Caco-2 (cell line): ENCODE data around the gene MTMR4. TPM values are rescaled to one million over a fixed set of nuclear protein-coding genes. Genes with fewer than 3 reads are reported as not detected.

Source experiments
- BruUV-seq: library from RNA; stranded (reverse); fragments of 400-500 nt; replicated peaks from 2 replicates; lab custom pipeline; 2021; lab: Mats Ljungman, UMichigan
- CTCF ChIA-PET: fragments of 300-600 bp; sonication (Branson Sonifier 250); formaldehyde crosslinking; loops from one replicate; lab custom pipeline; 2022; ENCODE audit warnings: antibody characterized with exemption; lab: Charles Lee
- POLR2A ChIA-PET: fragments of 300-600 bp; sonication (Branson Sonifier 250); formaldehyde crosslinking; loops from one replicate; lab custom pipeline; 2022; ENCODE audit warnings: antibody characterized with exemption; lab: Charles Lee
- DNase-seq, 2 experiments: peaks; one replicate each; pipeline versions ENCODE4 v3.0.0 to v3.0.0-alpha.2; 2020 to 2022
- H3K27me3 ChIP-seq: replicated peaks from 2 replicates; pipeline ENCODE4 v1.6.0; 2011; ENCODE audit warnings: low read length; ENCODE audit not compliant: control insufficient read depth, insufficient read depth
- H3K36me3 ChIP-seq: 2 replicates; pipeline ENCODE4 v1.5.1; 2011; ENCODE audit warnings: low read length; ENCODE audit not compliant: control insufficient read depth, insufficient read depth
- H3K4me1 ChIP-seq: fragments of 250-450 bp; sonication (Bioruptor Pico); 2 replicates; pipeline ENCODE4 v1.5.1; 2020; ENCODE audit warnings: mild to moderate bottlenecking
- H3K4me3 ChIP-seq: 2 replicates; pipeline ENCODE4 v1.5.1; 2011; ENCODE audit warnings: low read depth, mild to moderate bottlenecking, control low read depth, low read length
- H3K9me3 ChIP-seq: fragments of 250-450 bp; sonication (Bioruptor Pico); 2 replicates; pipeline ENCODE4 v1.5.1; 2020; ENCODE audit warnings: mild to moderate bottlenecking, moderate library complexity
- H3K27ac Mint-ChIP-seq: one replicate; pipeline ENCODE4 v1.8.0; 2022; ENCODE audit warnings: mixed read lengths; ENCODE audit not compliant: unreplicated experiment
- H3K27me3 Mint-ChIP-seq: one replicate; pipeline ENCODE4 v1.8.0; 2022; ENCODE audit warnings: mixed read lengths; ENCODE audit not compliant: insufficient read depth, unreplicated experiment
- H3K36me3 Mint-ChIP-seq: one replicate; pipeline ENCODE4 v1.8.0; 2022; ENCODE audit warnings: mild to moderate bottlenecking, mixed read lengths; ENCODE audit not compliant: insufficient read depth, unreplicated experiment
- H3K4me1 Mint-ChIP-seq: one replicate; pipeline ENCODE4 v1.8.0; 2022; ENCODE audit warnings: low read depth, mixed read lengths; ENCODE audit not compliant: unreplicated experiment
- H3K4me3 Mint-ChIP-seq: one replicate; pipeline ENCODE4 v1.8.0; 2022; ENCODE audit warnings: mild to moderate bottlenecking, moderate library complexity, mixed read lengths; ENCODE audit not compliant: unreplicated experiment
- H3K9me3 Mint-ChIP-seq: one replicate; pipeline ENCODE4 v1.8.0; 2022; ENCODE audit warnings: mixed read lengths; ENCODE audit not compliant: unreplicated experiment
- intact Hi-C: fragments of 100-400 bp; cut with micrococcal nuclease; formaldehyde crosslinking; loops from one replicate; pipeline ENCODE4 v1.10.0; 2022; ENCODE audit not compliant: unreplicated experiment
- total RNA-seq: library from RNA; stranded (reverse); gene quantifications from 2 replicates; pipeline ENCODE4 v1.2.3, GENCODE V29; 2022
- TF ChIP-seq, protein P1 (sequence below), 2 experiments: fragments of 200-600 bp in 1 of 2; IDR thresholded peaks; 1 replicate in 1 of 2; 2 replicates in 1 of 2; pipeline versions ENCODE4 v1.5.1 to v1.8.0; 2011 to 2022; ENCODE audit warnings: antibody characterized with exemption in 1 of 2, control low read depth in 1 of 2, inconsistent platforms in 1 of 2, low read depth in 1 of 2, low read length in 1 of 2, mild to moderate bottlenecking in 1 of 2, moderate library complexity in 1 of 2; ENCODE audit not compliant: insufficient read depth in 1 of 2, severe bottlenecking in 1 of 2, unreplicated experiment in 1 of 2

Gene MTMR4
- total RNA-seq, 1 experiment from 2014 or later, result 62.6 TPM

DNA sequence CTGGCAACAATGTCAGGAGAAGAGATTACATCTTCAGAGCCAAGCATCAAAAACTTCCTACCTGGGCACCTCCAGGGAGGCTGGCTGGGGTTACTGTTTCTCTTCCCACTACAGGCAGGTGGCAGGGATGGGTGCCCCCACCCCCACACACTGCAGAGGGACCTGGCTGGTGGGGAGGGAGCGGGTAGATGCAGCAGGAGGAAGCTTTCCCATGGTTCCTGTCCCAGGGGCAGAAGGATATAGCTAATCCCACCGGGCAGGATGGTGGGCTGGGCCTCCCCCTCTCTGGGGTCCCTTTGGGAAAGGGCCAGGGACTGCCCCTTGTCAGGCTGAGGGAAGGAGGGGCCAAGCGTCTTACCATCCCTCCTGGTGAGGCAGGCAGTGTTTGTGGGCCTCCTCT lies 16.7 kb upstream of the MTMR4 start:
- H3K27me3 Mint-ChIP-seq, result peaks cover 3% of the 10 kb centered on the region
- intact Hi-C loops, result no loop called here
- no peak overlapping the region for H3K4me3 ChIP-seq

DNA sequence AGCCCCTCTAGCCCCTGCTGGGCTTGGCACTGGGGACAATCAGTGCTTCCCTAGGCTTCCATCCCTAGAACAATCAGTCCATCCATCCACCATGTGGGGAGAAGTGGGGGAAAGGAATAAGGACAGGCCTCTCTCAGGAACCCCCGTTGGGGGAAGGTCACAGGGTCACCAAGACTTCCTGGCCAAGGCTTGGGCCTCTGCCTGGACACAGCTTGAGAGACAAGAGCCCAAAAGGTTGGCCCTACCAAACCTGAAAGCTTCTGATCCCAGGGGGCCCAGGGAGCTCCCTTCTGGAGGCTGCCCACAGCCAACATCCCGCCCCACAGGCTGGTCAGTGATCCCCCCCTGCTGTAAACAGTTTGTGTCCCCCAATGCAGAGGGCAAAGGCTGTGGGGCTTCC lies 16.2 kb upstream of the MTMR4 start:
- no peak for DNase-seq
- Mint-ChIP-seq H3K36me3 (no peaks in the 10 kb centered on the region), H3K4me3 (no peak overlapping the region), H3K9me3 (no peaks in the 10 kb centered on the region), H3K27ac (no peak overlapping the region), H3K27me3 (peaks cover 3% of the 10 kb centered on the region), H3K4me1 (peaks cover 11% of the 10 kb centered on the region)
- H3K4me3 ChIP-seq, result no peak overlapping the region
- no peaks in the 10 kb centered on the region for H3K27me3 ChIP-seq
- no TSS peak for BruUV-seq
- TF ChIP-seq, protein P1, sequence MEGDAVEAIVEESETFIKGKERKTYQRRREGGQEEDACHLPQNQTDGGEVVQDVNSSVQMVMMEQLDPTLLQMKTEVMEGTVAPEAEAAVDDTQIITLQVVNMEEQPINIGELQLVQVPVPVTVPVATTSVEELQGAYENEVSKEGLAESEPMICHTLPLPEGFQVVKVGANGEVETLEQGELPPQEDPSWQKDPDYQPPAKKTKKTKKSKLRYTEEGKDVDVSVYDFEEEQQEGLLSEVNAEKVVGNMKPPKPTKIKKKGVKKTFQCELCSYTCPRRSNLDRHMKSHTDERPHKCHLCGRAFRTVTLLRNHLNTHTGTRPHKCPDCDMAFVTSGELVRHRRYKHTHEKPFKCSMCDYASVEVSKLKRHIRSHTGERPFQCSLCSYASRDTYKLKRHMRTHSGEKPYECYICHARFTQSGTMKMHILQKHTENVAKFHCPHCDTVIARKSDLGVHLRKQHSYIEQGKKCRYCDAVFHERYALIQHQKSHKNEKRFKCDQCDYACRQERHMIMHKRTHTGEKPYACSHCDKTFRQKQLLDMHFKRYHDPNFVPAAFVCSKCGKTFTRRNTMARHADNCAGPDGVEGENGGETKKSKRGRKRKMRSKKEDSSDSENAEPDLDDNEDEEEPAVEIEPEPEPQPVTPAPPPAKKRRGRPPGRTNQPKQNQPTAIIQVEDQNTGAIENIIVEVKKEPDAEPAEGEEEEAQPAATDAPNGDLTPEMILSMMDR (IDR thresholded peaks at IDR 0.05; ENCODE audit: insufficient read depth in 1 of 2, low read depth in 1 of 2, low read length in 1 of 2, severe bottlenecking in 1 of 2, unreplicated experiment in 1 of 2), result no peak
- intact Hi-C loops, result no loop called here
- H3K36me3 ChIP-seq, result no peaks in the 10 kb centered on the region
- peaks cover 26% of the 10 kb centered on the region for H3K4me1 ChIP-seq
- POLR2A ChIA-PET, result interaction anchor here (0.6 kb wide), 1 partner anchor 239 kb away, joined by 4 read pairs; no protein-coding TSS in a partner anchor
- no peaks in the 10 kb centered on the region for H3K9me3 ChIP-seq
- CTCF ChIA-PET, result no interaction called here

More for the DNA sequence above, 16.7 kb upstream of the MTMR4 start:
- H3K36me3 Mint-ChIP-seq, result no peaks in the 10 kb centered on the region
- ChIA-PET POLR2A (interaction anchor here (0.6 kb wide), 1 partner anchor 239 kb away, joined by 4 read pairs; no protein-coding TSS in a partner anchor), CTCF (no interaction called here)
- no peak overlapping the region for H3K4me3 Mint-ChIP-seq
- H3K36me3 ChIP-seq, result no peaks in the 10 kb centered on the region
- H3K4me1 Mint-ChIP-seq, result peaks cover 16% of the 10 kb centered on the region
- no TSS peak for BruUV-seq
- no peaks in the 10 kb centered on the region for H3K9me3 ChIP-seq
- peaks cover 31% of the 10 kb centered on the region for H3K4me1 ChIP-seq
- TF ChIP-seq, protein P1 (IDR thresholded peaks at IDR 0.05; ENCODE audit: insufficient read depth in 1 of 2, low read depth in 1 of 2, low read length in 1 of 2, severe bottlenecking in 1 of 2, unreplicated experiment in 1 of 2), result no peak
- no peak overlapping the region for H3K27ac Mint-ChIP-seq
- no peaks in the 10 kb centered on the region for H3K9me3 Mint-ChIP-seq
- no peaks in the 10 kb centered on the region for H3K27me3 ChIP-seq
- DNase-seq, result no peak

DNA sequence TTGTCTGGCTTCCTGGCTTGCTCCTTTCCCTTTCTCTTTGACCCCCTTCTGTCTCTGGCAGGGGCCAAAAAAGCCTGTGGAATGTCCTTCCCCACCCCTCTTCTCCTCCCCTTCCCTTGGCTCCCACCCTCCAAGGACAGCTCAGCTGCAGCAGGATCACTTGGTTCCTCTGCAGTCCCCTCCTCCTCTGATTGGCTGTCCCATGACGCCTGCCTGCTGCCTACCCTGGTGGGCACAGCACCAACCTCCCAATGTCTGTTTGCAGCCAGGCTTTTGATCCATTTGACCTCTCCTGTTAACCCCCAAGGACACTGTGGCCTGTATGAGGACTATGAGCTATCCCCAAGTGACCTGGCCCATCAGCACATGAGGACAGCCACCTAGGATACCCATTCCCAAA lies 14.8 kb upstream of the MTMR4 start:
- Histone ChIP-seq H3K4me3 (no peak overlapping the region), H3K27me3 (no peaks in the 10 kb centered on the region), H3K4me1 (peaks cover 15% of the 10 kb centered on the region; the same call in 1 of the 2 replicates), H3K9me3 (no peaks in the 10 kb centered on the region), H3K36me3 (no peaks in the 10 kb centered on the region)
- ChIA-PET CTCF (no interaction called here), POLR2A (no interaction called here)
- Mint-ChIP-seq H3K27ac (no peak overlapping the region), H3K9me3 (no peaks in the 10 kb centered on the region), H3K27me3 (peaks cover 3% of the 10 kb centered on the region), H3K4me1 (peaks cover 5% of the 10 kb centered on the region), H3K4me3 (no peak overlapping the region), H3K36me3 (no peaks in the 10 kb centered on the region)
- TF ChIP-seq, protein P1 (IDR thresholded peaks at IDR 0.05; ENCODE audit: insufficient read depth in 1 of 2, low read depth in 1 of 2, low read length in 1 of 2, severe bottlenecking in 1 of 2, unreplicated experiment in 1 of 2), result no peak
- intact Hi-C loops, result no loop called here
- no peak for DNase-seq
- no TSS peak for BruUV-seq
